ENCODE results near the gene NECTIN1. TPM values are rescaled to one million over a fixed set of nuclear protein-coding genes. Genes with fewer than 3 reads are reported as not detected.

NECTIN1 gene
- total RNA-seq, 4 donors from 2014 or later, result 11.6 to 23.6 (median 16.6) TPM

DNA sequence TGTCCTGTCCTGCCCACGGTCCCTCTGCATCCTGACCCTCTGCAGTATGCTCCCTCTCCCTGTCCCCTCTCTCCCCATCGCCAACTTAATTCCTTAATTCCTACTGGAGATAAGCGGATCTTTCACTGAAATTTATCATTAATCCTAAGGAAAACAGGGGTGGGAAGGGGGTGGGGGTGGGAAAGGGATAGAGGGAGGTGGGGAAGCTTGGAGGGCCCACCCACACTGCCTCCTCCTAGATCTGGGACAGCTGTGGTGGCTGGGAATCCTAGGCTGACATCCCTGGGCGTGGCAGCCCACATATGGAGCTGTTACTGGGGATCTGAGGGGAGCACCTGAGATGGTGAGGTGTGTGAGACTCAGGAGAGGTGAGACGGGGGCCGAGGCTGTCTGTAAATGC is 14.4 kb downstream of the NECTIN1 start:
- DNase-seq, result no peak
- no peaks in the 10 kb centered on the region for H3K9me3 ChIP-seq
- no peak for TF ChIP-seq POLR2A (IDR thresholded peaks at IDR 0.05)
- TF ChIP-seq, protein P1, sequence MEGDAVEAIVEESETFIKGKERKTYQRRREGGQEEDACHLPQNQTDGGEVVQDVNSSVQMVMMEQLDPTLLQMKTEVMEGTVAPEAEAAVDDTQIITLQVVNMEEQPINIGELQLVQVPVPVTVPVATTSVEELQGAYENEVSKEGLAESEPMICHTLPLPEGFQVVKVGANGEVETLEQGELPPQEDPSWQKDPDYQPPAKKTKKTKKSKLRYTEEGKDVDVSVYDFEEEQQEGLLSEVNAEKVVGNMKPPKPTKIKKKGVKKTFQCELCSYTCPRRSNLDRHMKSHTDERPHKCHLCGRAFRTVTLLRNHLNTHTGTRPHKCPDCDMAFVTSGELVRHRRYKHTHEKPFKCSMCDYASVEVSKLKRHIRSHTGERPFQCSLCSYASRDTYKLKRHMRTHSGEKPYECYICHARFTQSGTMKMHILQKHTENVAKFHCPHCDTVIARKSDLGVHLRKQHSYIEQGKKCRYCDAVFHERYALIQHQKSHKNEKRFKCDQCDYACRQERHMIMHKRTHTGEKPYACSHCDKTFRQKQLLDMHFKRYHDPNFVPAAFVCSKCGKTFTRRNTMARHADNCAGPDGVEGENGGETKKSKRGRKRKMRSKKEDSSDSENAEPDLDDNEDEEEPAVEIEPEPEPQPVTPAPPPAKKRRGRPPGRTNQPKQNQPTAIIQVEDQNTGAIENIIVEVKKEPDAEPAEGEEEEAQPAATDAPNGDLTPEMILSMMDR (IDR thresholded peaks at IDR 0.05), result no peak
- H3K4me1 ChIP-seq, result peaks cover 0 to 29% (median 3%) of the 10 kb centered on the region in 4 donors
- no peaks in the 10 kb centered on the region for H3K36me3 ChIP-seq
- H3K27me3 ChIP-seq, result no peaks in the 10 kb centered on the region
- no peak overlapping the region for H3K4me3 ChIP-seq
- H3K27ac ChIP-seq, result no peak overlapping the region

DNA sequence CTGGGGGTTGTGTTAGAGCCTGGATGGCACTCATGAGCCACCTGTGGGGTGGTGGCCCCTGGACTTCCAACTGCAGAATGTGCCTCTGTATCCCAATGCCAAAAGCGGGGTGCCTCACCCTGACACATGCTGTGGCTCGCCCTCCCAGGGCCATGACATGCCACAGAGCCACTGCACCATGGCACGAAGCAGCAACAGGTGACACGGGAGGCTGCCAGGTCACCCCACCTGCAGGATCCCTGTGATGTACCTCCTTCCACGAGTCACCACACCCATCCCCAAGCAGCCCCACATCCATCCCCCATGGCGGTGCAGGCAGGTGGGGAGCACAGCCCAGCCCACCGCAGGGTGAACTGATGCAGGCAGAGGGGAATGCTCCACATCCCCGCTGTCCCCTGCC is 14.8 kb downstream of the NECTIN1 start:
- TF ChIP-seq, protein P1 (IDR thresholded peaks at IDR 0.05), result no peak
- no peak for TF ChIP-seq POLR2A (IDR thresholded peaks at IDR 0.05)

DNA sequence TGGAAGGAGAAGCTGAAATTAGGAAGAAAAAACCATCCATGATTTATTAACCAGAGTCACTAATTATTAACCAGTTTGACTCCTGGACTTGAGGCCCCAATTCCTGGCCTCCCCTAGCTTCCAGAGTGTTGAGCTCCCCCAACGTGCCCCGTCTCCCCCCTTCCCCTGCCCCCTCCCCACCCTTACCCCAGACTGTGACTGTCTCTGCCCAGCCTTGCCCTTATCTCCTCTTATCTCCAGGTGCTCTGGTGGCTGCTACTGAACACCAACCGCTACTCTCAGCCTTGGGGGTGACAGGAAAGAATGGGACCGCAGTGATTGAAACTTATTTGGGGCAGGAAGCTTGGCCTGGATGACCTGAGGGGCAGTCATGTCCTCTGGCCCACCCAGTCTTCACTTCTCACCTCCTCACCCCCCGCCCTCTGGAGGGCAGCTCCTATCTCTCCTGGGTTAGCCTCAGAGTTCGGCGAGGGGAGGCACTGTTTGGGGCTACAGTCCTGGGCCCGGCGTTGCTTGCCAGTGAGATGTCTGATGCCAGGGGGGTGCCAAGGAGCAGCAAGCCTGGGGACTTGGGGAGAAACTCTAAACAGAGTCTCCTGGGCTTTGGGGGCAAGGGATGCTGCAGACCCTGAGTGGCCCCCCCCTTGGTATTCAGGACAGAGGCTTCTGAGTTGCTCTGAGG is 15.5 kb downstream of the NECTIN1 start:
- Histone ChIP-seq H3K4me1 (peaks cover 0 to 29% (median 3%) of the 10 kb centered on the region in 4 donors), H3K4me3 (no peak overlapping the region), H3K27me3 (no peaks in the 10 kb centered on the region), H3K36me3 (no peaks in the 10 kb centered on the region), H3K9me3 (no peaks in the 10 kb centered on the region), H3K27ac (no peak overlapping the region)
- TF ChIP-seq POLR2A (IDR thresholded peaks at IDR 0.05), result no peak
- TF ChIP-seq, protein P1 (IDR thresholded peaks at IDR 0.05), result no peak
- no peak for DNase-seq

More for the DNA sequence above, 14.8 kb downstream of the NECTIN1 start:
- H3K36me3 ChIP-seq, result no peaks in the 10 kb centered on the region
- no peak for DNase-seq
- H3K4me3 ChIP-seq, result no peak overlapping the region
- H3K27me3 ChIP-seq, result no peaks in the 10 kb centered on the region
- no peaks in the 10 kb centered on the region for H3K9me3 ChIP-seq
- H3K4me1 ChIP-seq, result peaks cover 0 to 29% (median 3%) of the 10 kb centered on the region in 4 donors
- H3K27ac ChIP-seq, result no peak overlapping the region

DNA sequence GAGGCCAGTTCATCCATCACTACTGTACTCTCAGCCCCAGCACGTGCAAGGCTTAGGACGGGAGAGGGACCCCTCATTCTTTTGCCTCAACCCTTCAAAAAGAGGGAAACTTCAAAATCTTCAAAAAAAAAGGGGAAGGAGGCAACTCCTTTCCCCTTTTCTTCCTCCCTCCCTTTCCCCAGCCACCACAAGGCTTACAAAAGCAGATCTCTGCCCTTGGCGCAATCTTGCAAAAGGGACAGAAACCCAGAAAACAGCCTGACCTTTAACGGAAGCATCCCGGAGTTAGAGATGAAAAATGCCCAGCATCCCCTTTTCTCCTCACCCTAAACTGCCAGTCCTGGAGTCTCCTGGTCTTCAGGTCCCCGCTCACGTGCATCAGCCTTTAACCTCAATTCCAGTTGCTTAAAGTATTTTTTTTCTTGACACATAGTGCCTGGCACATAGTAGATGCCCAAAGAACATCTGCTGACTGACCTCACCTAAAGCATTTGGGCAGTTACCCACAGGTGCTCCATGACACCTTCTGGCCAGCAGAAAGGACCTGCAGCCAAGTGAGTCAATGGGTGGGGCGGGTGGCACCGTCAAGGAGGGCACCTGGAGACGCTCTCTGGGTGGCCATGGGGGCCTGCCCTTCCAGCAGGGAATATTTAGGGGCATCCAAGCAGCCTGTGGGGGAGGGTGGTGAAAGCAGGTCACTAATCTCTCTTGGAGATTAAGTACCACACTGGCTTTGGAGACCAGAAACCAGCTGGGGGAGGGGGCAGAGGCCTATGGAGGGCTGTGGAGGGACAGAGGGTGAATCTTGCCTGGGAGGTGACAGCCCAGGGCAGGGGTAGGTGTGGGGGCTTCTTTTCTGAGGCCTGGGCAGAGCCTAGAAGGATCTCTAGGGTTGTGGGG is 16.3 kb downstream of the NECTIN1 start:
- no peak overlapping the region for H3K4me3 ChIP-seq
- peaks cover 0 to 29% (median 3%) of the 10 kb centered on the region in 4 donors for H3K4me1 ChIP-seq
- H3K9me3 ChIP-seq, result no peaks in the 10 kb centered on the region
- H3K36me3 ChIP-seq, result no peaks in the 10 kb centered on the region
- H3K27me3 ChIP-seq, result no peaks in the 10 kb centered on the region
- H3K27ac ChIP-seq, result no peak overlapping the region
- TF ChIP-seq POLR2A (IDR thresholded peaks at IDR 0.05), result no peak
- TF ChIP-seq, protein P1 (IDR thresholded peaks at IDR 0.05), result no peak
- DNase-seq, result no peak

DNA sequence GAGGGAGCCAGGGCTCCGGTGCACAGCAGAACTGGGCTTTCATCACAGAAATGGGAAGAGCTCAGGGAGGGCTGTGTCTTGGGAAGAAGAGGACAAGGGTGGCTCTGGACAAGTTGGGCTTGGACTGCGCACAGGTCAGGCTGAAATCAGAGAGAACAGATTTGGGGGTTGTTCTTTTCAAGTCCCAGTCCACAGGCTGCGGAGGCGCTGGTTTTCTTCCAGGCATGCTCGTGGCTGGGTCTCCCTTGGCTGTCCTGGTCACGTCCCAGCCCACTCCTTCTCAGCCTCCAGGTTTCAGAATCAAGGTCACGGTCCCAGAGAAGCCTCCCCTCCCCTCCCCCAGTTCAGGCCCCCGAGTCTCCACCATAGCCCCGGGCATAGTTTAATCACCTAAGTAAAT is 17.0 kb downstream of the NECTIN1 start:
- TF ChIP-seq, protein P1 (IDR thresholded peaks at IDR 0.05), result no peak
- TF ChIP-seq POLR2A (IDR thresholded peaks at IDR 0.05), result no peak
- H3K4me1 ChIP-seq, result peaks cover 0 to 29% (median 3%) of the 10 kb centered on the region in 4 donors
- no peaks in the 10 kb centered on the region for H3K27me3 ChIP-seq
- no peaks in the 10 kb centered on the region for H3K36me3 ChIP-seq
- no peaks in the 10 kb centered on the region for H3K9me3 ChIP-seq
- DNase-seq, result no peak
- H3K4me3 ChIP-seq, result no peak overlapping the region
- H3K27ac ChIP-seq, result no peak overlapping the region
